GM10266 (cell line): ENCODE results near the gene RBM8A.

Experiments used
- DNase-seq: peaks from one replicate; pipeline ENCODE4 v3.0.0; 2012; ENCODE audit errors: extremely low spot score
- TF ChIP-seq, protein P1 (sequence below): IDR thresholded peaks from 2 replicates; pipeline ENCODE4 v1.5.1; 2012; ENCODE audit warnings: mild to moderate bottlenecking, low read depth; ENCODE audit not compliant: control insufficient read depth, insufficient read depth; ENCODE audit errors: missing control alignments

RBM8A gene

DNA sequence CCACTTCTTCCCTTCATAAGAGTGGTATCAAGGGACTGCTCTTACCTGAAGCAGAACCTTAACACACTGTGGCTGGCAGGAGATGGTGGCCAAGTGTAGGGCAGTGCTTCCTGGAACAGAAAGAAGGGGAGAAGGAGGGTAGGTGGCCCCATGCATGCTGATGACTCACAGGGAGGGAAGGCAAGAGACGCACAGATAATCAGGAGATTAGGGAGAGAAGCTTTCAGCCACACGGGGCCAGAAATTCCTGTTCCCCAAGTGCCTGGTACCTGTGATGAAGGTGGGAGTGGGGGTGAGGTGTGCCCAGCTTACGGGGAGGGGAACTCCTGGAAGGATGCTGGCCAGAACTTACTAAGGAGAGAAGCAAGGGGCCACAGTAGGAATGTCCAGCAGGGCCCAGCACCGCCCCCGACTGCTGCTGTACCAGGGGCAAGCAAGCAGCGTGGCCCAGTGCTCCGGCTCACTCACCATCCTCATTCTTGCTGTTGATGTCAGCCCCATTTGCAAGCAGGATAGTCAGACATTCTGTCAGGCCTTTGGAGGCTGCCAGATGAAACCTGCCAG, 49.3 kb downstream of the RBM8A start:
- TF ChIP-seq, protein P1, sequence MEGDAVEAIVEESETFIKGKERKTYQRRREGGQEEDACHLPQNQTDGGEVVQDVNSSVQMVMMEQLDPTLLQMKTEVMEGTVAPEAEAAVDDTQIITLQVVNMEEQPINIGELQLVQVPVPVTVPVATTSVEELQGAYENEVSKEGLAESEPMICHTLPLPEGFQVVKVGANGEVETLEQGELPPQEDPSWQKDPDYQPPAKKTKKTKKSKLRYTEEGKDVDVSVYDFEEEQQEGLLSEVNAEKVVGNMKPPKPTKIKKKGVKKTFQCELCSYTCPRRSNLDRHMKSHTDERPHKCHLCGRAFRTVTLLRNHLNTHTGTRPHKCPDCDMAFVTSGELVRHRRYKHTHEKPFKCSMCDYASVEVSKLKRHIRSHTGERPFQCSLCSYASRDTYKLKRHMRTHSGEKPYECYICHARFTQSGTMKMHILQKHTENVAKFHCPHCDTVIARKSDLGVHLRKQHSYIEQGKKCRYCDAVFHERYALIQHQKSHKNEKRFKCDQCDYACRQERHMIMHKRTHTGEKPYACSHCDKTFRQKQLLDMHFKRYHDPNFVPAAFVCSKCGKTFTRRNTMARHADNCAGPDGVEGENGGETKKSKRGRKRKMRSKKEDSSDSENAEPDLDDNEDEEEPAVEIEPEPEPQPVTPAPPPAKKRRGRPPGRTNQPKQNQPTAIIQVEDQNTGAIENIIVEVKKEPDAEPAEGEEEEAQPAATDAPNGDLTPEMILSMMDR = no peak
- no peak for DNase-seq

DNA sequence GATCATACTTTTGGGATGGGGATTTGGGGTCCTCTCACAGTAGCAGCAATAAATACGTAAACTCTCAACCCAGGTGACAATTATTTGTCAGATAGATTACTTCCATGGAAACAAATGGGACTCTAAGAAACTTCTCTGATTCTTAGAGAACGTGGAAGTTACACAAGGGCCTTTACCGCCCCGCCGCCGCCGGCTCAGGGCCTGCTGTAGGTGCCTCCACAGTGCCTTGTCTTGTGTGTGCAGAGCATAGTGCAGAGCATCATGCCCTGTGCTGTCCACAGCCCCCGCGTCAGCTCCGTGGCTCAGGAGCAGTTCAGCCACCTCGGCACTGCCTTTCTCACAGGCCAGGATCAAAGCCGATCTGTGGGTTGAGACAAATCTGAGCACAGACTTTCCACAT, 52.6 kb downstream of the RBM8A start:
- no peak for DNase-seq
- TF ChIP-seq, protein P1 = no peak

DNA sequence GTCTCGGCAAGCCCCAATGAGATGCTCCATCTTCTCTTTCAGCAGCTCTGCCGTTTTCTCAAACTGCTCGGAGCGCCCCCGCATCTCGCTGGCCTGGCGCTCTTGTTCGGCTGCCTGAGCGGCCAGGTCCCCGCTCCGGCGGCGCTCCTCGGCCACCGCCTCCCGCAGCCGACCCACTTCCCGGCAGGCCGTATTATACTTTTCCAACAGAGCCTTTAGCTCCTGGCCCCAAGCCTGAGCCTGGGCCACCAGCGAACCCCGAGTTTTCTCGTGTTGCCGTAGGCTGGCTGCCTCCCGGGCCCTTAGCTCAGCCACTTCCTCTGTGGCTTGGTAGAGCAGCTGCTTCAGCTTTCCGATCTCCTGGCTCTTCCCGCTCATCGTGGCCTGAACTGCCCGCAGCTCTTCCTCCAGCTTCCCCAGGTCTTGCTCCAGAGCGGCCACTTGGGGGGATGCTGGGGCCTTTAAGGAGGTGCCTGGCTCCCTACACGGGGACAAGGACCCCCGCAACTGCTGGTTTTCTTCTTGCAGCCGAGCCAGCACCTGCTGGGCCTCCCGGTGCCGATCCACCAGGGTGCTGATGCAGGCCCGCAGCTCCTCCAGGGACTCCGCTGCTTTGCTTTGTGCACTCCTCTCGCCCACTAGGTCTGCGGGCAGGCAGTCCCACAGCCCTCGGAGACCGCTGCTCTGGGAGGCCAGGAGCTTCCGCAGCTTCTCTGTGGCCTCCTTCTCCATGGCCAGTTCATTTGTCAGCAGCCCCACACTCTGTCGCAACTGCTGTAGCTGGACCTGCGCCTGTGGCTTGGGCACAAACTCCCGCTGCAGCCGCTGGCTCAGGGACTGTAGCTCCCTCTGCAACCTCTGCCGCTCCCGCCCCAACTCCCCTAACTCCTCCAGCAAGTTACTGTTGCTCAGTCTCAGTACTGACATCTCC, 55.0 kb downstream of the RBM8A start:
- DNase-seq = peak; percentile 55

More for the DNA sequence above, 55.0 kb downstream of the RBM8A start:
- TF ChIP-seq, protein P1 = no peak
